HL-60 (cell line): ENCODE measurements around the gene DNAI7.

Experiments used
- DNase-seq, 2 experiments: peaks; one replicate each; pipeline ENCODE4 v3.0.0-alpha.2; 2010 to 2020; ENCODE audit warnings: low read depth in 1 of 2, low spot score in 1 of 2
- H3K27ac ChIP-seq: fragments of 250-450 bp; sonication (Bioruptor Pico); replicated peaks from 2 replicates; pipeline ENCODE4 v1.5.1; 2020; ENCODE audit warnings: mild to moderate bottlenecking, moderate library complexity
- H3K27me3 ChIP-seq: fragments of 250-450 bp; sonication (Bioruptor Pico); 2 replicates; pipeline ENCODE4 v1.5.1; 2021; ENCODE audit warnings: mild to moderate bottlenecking, moderate library complexity; ENCODE audit not compliant: insufficient read depth, poor library complexity, severe bottlenecking
- H3K4me3 ChIP-seq: replicated peaks from 2 replicates; pipeline ENCODE4 v1.5.1; 2011; ENCODE audit warnings: mild to moderate bottlenecking, control low read depth, low read length; ENCODE audit not compliant: insufficient read depth
- GABPA ChIP-seq: IDR thresholded peaks from 2 replicates; pipeline ENCODE4 v1.6.1; 2012; ENCODE audit warnings: low read depth
- POLR2AphosphoS5 ChIP-seq: IDR thresholded peaks from 2 replicates; pipeline ENCODE4 v1.6.1; 2012; ENCODE audit warnings: low read depth
- SPI1 ChIP-seq: IDR thresholded peaks from 2 replicates; pipeline ENCODE4 v1.6.1; 2012; ENCODE audit warnings: low read depth, mild to moderate bottlenecking, borderline replicate concordance
- TF ChIP-seq, protein P1 (sequence below): IDR thresholded peaks from one replicate; pipeline ENCODE4 v1.5.1; 2011; ENCODE audit warnings: low read length, control low read depth, inconsistent platforms; ENCODE audit not compliant: insufficient read depth
- TF ChIP-seq, protein P2 (sequence below): IDR thresholded peaks from 2 replicates; pipeline ENCODE4 v1.6.1; 2012; ENCODE audit warnings: low read depth; ENCODE audit not compliant: insufficient replicate concordance

Gene DNAI7

DNA sequence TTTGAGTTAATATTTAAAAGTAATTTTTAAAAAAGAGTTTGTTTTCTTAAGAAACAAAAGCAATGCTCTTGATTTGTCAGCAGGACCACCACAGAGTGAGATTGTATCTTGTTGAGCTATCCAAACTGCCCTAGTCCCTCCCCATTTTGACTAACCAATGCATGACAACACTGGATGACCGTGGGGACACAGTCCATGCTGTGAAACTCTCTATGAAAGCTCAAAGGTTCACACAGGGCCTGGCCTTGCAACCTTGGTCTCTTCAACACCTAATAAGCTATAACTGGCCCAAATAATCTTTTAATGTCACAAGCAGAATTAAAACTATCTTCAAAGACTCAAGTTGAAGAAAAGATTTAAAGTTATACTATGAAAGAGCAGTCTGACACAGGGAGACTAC is 13.6 kb upstream of the DNAI7 start:
- Histone ChIP-seq H3K27ac (no peak overlapping the region), H3K27me3 (no peaks in the 10 kb centered on the region), H3K4me3 (no peak overlapping the region)
- no peak for TF ChIP-seq SPI1
- TF ChIP-seq POLR2AphosphoS5 = no peak
- TF ChIP-seq, protein P1, sequence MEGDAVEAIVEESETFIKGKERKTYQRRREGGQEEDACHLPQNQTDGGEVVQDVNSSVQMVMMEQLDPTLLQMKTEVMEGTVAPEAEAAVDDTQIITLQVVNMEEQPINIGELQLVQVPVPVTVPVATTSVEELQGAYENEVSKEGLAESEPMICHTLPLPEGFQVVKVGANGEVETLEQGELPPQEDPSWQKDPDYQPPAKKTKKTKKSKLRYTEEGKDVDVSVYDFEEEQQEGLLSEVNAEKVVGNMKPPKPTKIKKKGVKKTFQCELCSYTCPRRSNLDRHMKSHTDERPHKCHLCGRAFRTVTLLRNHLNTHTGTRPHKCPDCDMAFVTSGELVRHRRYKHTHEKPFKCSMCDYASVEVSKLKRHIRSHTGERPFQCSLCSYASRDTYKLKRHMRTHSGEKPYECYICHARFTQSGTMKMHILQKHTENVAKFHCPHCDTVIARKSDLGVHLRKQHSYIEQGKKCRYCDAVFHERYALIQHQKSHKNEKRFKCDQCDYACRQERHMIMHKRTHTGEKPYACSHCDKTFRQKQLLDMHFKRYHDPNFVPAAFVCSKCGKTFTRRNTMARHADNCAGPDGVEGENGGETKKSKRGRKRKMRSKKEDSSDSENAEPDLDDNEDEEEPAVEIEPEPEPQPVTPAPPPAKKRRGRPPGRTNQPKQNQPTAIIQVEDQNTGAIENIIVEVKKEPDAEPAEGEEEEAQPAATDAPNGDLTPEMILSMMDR = no peak
- no peak for TF ChIP-seq GABPA
- TF ChIP-seq, protein P2, sequence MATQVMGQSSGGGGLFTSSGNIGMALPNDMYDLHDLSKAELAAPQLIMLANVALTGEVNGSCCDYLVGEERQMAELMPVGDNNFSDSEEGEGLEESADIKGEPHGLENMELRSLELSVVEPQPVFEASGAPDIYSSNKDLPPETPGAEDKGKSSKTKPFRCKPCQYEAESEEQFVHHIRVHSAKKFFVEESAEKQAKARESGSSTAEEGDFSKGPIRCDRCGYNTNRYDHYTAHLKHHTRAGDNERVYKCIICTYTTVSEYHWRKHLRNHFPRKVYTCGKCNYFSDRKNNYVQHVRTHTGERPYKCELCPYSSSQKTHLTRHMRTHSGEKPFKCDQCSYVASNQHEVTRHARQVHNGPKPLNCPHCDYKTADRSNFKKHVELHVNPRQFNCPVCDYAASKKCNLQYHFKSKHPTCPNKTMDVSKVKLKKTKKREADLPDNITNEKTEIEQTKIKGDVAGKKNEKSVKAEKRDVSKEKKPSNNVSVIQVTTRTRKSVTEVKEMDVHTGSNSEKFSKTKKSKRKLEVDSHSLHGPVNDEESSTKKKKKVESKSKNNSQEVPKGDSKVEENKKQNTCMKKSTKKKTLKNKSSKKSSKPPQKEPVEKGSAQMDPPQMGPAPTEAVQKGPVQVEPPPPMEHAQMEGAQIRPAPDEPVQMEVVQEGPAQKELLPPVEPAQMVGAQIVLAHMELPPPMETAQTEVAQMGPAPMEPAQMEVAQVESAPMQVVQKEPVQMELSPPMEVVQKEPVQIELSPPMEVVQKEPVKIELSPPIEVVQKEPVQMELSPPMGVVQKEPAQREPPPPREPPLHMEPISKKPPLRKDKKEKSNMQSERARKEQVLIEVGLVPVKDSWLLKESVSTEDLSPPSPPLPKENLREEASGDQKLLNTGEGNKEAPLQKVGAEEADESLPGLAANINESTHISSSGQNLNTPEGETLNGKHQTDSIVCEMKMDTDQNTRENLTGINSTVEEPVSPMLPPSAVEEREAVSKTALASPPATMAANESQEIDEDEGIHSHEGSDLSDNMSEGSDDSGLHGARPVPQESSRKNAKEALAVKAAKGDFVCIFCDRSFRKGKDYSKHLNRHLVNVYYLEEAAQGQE = no peak
- no peak for DNase-seq

DNA sequence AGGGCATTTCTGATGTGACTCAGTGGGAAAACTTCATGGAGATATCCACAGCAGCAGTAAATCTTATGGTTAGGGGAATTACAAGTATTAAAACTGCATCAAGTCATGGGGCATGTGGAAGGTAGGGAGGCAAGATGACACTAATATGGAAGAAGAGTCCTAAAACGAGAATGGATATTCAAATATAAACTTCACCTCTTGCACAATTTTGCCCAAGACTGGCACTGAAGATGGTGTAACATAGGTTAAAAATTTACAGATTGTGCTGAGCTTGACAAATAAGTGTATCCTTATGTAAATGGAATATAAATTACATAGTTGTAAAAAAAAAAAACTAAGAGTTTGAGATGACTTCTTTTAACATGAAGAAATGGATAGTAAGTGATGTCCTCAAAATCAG is 12.9 kb upstream of the DNAI7 start:
- no peak for DNase-seq
- TF ChIP-seq, protein P1 = no peak
- TF ChIP-seq SPI1 = no peak
- H3K27me3 ChIP-seq = no peaks in the 10 kb centered on the region
- H3K27ac ChIP-seq = no peak overlapping the region
- no peak overlapping the region for H3K4me3 ChIP-seq

DNA sequence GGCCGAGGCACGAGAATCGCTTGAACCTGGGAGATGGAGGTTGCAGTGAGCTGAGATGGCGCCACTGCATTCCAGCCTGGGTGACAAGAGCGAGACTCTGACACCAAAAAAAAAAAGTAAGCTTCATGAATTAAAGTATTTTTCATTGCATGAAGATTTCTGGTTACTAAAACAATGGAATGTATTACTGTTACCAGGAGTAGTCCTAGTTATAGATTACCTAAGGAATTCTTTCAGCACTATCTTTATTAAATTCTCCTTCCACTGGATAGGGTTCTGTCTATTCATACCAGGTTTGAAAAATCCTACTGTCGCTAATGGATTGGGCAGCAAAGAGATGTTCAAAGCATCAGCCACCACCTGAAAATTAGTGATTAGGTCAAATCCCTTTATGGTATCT is 12.5 kb upstream of the DNAI7 start:
- H3K4me3 ChIP-seq = no peak overlapping the region
- H3K27ac ChIP-seq = no peak overlapping the region
- TF ChIP-seq, protein P1 = no peak
- TF ChIP-seq, protein P2 = no peak
- TF ChIP-seq SPI1 (no peak), POLR2AphosphoS5 (no peak), GABPA (no peak)
- H3K27me3 ChIP-seq = no peaks in the 10 kb centered on the region
- no peak for DNase-seq

DNA sequence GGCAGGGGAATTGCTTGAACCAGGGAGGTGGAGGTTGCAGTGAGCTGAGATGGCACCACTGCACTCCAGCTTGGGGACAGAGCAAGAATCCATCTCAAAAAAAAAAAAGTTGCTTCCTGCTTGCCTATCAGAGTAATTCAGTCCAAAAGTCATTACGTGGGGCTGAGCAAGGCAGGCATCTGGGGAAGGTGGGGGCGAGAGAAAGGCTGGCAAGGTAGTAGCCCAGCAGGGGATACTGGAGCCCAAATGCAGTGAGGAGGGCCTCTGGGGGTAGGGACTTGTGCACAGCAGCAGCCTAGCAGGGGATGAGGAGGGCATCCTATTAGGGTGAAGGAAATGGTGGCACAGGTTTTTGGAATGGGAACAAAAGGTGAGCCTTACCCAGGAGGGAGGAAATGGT is 7.2 kb upstream of the DNAI7 start:
- TF ChIP-seq GABPA = no peak
- no peaks in the 10 kb centered on the region for H3K27me3 ChIP-seq
- DNase-seq = no peak
- no peak overlapping the region for H3K4me3 ChIP-seq
- no peak overlapping the region for H3K27ac ChIP-seq
